GM21360 (cell line): ENCODE measurements around the gene HYKK.
A peak's percentile ranks its signal among the peaks of the same experiment; 100 is the strongest.
"Not testable (repeated sequence)": the region's sequence is repeated elsewhere in the genome, so short reads cannot be mapped to it uniquely, and the experiment has no call there.

Experiments
- ATAC-seq: cut with Tn5 transposase; IDR thresholded peaks from one replicate; pipeline ENCODE4 v1.9.1; 2021; ENCODE audit warnings: mild to moderate bottlenecking, moderate library complexity; ENCODE audit not compliant: unreplicated experiment

HYKK gene, protein sequence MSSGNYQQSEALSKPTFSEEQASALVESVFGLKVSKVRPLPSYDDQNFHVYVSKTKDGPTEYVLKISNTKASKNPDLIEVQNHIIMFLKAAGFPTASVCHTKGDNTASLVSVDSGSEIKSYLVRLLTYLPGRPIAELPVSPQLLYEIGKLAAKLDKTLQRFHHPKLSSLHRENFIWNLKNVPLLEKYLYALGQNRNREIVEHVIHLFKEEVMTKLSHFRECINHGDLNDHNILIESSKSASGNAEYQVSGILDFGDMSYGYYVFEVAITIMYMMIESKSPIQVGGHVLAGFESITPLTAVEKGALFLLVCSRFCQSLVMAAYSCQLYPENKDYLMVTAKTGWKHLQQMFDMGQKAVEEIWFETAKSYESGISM

GRCh38 chr15:78506971-78507830 is at the start of gene HYKK:
TSS of gene HYKK (plus strand) at chr15:78507577. CDS start at chr15:78513089, 5,512 bp downstream.
- peak; percentile 86 for ATAC-seq

DNA sequence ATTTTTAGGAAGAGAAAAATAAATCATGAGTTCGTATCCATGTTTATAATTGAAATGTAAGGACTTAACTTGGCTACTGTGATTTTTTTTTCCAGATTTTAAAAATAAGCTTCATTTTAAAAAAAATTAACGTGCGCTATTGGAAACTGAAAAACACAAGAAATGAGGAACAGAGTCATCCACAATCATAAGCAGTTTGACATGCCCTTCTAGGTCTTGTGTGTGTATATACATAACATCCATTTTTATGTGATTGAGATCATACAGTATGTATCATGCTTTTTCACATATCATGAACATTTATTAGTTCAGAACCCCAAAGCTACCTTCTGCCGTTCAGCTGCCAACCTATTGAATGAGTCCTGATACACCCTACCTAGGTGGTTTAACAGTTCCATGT is 46.6 kb upstream of the HYKK start:
- no peak for ATAC-seq

- ATAC-seq = no peak
Measured at GRCh38 chr15:78461171-78461888, 46.0 kb upstream of the HYKK start.

- ATAC-seq = no peak
Measured at GRCh38 chr15:78469031-78469430, 38.3 kb upstream of the HYKK start.

DNA sequence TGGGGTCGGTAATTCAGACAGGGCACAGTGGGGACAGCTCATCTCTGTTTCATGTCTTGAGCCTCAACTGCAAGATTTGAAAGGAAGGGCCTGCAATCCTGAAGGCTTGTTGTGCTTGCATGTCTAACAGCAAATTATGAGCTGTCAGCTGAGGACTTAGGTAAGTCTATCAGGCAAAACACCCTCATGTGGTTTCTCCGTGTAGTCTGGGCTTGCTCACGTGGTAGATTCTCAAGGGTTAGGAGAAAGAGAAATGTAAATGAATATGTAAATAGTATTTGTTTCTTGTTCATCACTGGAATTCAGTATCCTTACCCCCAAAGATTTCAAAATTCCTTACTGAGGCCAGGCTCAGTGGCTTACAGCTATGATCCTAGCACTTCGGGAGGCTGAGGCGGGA is 30.1 kb upstream of the HYKK start:
- ATAC-seq = no peak

DNA sequence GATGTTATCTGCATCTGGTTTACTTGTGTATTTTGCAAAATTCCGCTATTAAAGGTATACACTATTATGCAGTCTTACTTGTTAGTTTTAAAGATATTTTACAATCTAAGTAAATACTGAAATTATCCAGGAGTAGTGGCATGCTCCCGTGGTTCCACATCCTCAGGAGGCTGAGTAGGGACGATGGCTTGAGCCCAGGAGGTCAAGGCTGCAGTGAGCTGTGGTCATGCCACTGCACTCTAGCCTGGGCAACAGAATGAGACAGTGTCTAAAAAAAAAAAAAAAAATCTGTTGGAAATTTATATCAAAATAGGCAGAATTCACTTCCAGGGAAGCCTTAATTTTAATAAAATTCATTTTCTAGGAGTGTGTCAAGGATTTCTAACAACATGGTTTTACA is 27.7 kb upstream of the HYKK start:
- no peak for ATAC-seq

DNA sequence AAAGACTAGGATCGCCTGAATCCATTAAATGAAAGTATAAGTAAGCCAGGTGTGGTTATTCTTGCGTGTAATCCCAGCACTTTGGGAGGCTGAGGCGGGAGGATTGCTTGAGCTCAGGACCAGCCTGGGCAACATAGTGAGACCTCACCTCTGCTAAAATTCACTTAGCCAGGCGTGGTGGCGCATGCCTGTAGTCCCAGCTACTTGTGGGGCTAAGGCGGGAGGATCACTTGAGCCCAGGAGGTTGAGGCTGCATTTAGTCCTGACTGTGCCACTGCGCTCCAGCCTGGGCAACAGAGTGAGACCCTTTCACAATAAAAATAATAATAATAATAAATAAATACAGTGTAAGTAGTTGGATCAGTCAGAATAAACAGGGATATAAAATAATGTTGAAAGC is 25.5 kb upstream of the HYKK start:
- no peak for ATAC-seq

GRCh38 chr15:78492872-78493271 is 14.5 kb upstream of the HYKK start:
- ATAC-seq = no peak

DNA sequence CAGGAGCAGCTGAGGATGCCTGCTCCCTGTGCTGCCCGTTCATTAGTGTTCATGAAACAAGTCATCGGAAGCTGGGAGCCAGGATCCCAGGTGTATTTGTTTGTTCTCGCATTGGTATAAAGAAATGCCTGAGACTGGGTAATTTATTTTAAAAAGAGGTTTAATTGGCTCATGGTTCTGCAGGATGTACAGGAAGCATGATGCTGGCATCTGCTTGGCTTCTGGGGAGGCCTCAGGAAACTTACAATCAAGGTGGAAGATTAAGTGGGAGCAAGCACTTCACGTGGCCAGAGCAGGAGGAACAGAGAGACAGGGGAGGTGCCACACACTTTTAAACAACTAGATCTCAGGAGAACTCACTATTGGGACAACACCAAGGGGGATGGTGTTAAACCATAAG is 5.5 kb upstream of the HYKK start:
- ATAC-seq = no peak

DNA sequence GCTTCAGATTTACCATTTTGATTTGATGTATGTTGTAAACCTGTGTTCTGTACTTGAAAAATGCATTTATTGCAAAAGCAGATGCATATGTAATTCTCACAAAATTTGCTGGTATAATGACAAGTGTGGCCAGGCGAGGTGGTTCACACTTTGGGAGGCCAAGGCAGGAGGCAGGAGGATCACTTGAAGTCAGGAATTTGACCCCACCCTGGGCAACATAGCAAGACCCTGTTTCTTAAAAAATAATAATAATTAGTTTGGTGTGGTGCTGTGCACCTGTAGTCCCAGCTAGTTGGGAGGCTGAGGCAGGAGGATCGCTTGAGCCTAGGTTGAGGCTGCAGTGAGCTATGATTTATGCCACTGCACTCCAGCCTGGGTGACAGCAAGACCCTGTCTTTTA is 4.7 kb upstream of the HYKK start:
- ATAC-seq = no peak

DNA sequence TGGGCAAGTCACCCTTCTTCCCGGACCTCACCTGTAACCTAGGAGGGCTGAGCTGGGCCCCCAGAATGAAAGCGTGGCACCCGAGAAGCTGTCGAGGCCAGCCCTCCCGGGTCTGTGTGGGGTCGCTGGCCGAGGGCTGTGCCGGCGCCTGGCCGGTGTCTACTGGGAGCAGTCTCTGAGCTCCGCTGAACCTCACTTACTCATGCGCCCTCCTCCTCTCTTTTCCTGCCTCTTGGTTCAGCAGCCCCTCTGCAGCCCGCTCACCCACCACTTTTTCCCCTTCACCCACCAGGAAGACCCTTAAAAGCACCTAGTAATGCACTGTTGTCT is 419 bp downstream of the HYKK start:
- ATAC-seq = no peak

- no peak for ATAC-seq
Measured at GRCh38 chr15:78508272-78508671, 895 bp downstream of the HYKK start.

DNA sequence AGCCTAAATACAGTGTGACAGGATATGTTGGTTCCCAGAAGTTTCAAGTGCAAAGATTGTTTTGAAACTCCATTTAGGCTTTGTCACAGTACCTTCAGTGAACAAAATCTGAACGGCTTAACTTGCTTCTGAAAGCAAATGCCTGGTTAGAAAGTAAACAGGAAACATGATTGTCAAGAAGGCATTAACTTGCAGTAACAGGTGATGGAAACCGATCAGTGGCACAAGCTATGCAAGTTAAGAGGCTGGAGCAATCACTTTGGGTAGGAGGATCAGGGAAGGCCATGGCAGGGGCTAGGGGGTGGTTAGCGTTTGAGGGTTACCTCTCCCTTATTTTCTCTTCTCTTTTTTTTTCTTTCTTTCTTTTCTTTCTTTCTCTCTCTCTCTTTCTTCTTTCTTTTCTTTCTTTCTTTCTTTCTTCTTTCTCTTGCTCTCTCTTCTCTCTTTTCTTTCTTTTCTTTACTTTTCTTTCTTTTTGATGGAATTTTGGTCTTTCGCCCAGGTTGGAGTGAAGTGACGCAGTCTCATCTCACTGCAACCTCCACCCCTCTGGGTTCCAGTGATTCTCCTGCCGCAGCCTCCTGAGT is 2.4 kb downstream of the HYKK start:
- no peak for ATAC-seq

- not testable (repeated sequence) for ATAC-seq
Measured at GRCh38 chr15:78520035-78520434, 12.7 kb downstream of the HYKK start.

GRCh38 chr15:78524230-78524629 is 16.9 kb downstream of the HYKK start:
- no peak for ATAC-seq

DNA sequence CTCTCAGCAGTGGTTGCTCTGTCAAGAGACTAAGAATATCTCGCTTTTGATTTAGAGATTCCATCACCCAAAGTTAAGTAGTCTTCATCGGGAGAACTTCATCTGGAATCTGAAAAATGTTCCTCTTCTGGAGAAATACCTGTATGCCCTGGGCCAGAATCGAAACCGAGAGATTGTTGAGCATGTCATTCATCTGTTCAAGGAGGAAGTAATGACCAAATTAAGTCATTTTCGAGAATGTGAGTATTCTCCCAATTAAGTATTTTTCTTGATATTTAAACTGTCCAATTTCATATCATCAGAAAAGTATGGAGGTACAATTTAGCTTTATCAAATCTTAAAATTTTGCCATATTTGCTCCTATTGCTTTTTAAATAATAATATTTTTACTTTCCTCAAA is 19.9 kb downstream of the HYKK start:
- no peak for ATAC-seq

DNA sequence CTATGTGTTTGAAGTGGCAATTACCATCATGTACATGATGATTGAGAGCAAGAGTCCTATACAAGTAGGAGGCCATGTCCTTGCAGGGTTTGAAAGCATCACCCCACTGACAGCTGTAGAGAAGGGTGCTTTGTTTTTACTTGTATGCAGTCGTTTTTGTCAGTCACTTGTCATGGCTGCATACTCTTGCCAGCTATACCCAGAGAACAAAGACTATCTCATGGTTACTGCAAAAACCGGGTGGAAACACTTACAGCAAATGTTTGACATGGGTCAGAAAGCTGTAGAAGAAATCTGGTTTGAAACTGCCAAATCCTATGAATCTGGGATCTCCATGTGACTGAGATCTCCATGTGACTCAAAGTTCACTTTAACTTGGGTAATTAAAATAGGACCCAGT is 26.0 kb downstream of the HYKK start:
- ATAC-seq = no peak

DNA sequence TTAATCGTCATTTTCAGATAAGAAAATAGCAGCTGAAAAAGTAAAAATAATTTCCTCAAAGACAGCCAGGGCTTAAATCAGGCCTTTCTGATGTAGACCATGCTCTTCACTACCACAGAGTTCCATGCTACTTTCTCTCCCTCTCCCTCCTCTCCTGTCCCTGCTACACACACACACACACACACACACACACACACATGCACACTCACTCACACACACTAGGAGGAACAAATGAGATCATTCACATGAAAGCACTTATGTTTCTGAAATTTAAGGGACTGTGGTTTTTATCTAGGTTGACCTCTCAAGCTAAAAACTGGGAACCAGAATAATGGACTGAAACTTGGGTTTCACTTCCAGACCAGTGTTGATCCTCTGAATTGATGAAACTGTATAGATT is 28.8 kb downstream of the HYKK start:
- no peak for ATAC-seq

- no peak for ATAC-seq
Measured at GRCh38 chr15:78537266-78537905, 30.0 kb downstream of the HYKK start.

- no peak for ATAC-seq
Measured at GRCh38 chr15:78538358-78538757, 31.0 kb downstream of the HYKK start.
